Measurements from ENCODE around the gene CEP126.
A peak's percentile ranks its signal among the peaks of the same experiment; 100 is the strongest.

The CEP126 gene

GRCh38 chr11:102014756-102015155, 99.9 kb downstream of the CEP126 start:
- no peak for DNase-seq

- DNase-seq = no peak
Observed at GRCh38 chr11:102017026-102017425, 102.2 kb downstream of the CEP126 start.

- DNase-seq = no peak
Observed at GRCh38 chr11:102026217-102026616, 111.4 kb downstream of the CEP126 start.

GRCh38 chr11:102026959-102027358, 112.1 kb downstream of the CEP126 start:
- DNase-seq = no peak

GRCh38 chr11:102036757-102037156, 121.9 kb downstream of the CEP126 start:
- no peak for DNase-seq

- no peak for DNase-seq
Observed at GRCh38 chr11:102046841-102047240, 132.0 kb downstream of the CEP126 start.

GRCh38 chr11:102047305-102047924, 132.6 kb downstream of the CEP126 start, which contains the start of gene CFAP300:
Gene CFAP300, plus strand, starts transcription at chr11:102047437. Its CDS starts 34 bp downstream, at chr11:102047471.
- DNase-seq = peak; percentile 20

All from activated CD4-positive, alpha-beta T cell treated with anti-CD3 and anti-CD28 coated beads, Interleukin-2, amount 50 U/mL, for 1 hour (primary cell).